Natural killer cell treated with Interleukin-12 subunit alpha and Interleukin-12 subunit beta and Interleukin-15 and Interleukin-18, amount 100 ng/mL, for 72 hours (primary cell): ENCODE measurements around the gene MACF1. TPM values are rescaled to one million over a fixed set of nuclear protein-coding genes. Genes with fewer than 3 reads are reported as not detected.

ENCODE experiments used
- ATAC-seq, 2 donors: fragments of 150-1000 bp; cut with Tn5 transposase in 1 of 2; sonication (Bioruptor Pico), chemical (Tn5 transposase) in 1 of 2; 2 replicates each; pipeline ENCODE4 v1.10.0; 2021
- DNase-seq: peaks from one replicate; pipeline ENCODE4 v3.0.0; 2022; ENCODE audit warnings: low spot score
- H3K27ac Mint-ChIP-seq, 2 donors: 1 replicate in 1 of 2; 2 replicates in 1 of 2; pipeline ENCODE4 v1.8.0; 2022; ENCODE audit warnings: mixed read lengths in 2 of 2, mild to moderate bottlenecking in 1 of 2, moderate library complexity in 1 of 2
- H3K27me3 Mint-ChIP-seq, 2 donors: 1 replicate in 1 of 2; 2 replicates in 1 of 2; pipeline ENCODE4 v1.8.0; 2022; ENCODE audit warnings: mixed read lengths in 2 of 2
- H3K36me3 Mint-ChIP-seq: one replicate; pipeline ENCODE4 v1.8.0; 2022; ENCODE audit warnings: mixed read lengths
- H3K4me1 Mint-ChIP-seq, 2 donors: 1 replicate in 1 of 2; 2 replicates in 1 of 2; pipeline ENCODE4 v1.8.0; 2022; ENCODE audit warnings: low read depth in 2 of 2, mixed read lengths in 2 of 2, mild to moderate bottlenecking in 1 of 2
- H3K4me3 Mint-ChIP-seq: one replicate; pipeline ENCODE4 v1.8.0; 2022; ENCODE audit warnings: mixed read lengths
- H3K9me3 Mint-ChIP-seq: 2 replicates; pipeline ENCODE4 v1.8.0; 2022; ENCODE audit warnings: mixed read lengths
- total RNA-seq, 2 donors: library from RNA; stranded (reverse); gene quantifications; one replicate each; pipeline ENCODE4 v1.2.3, GENCODE V29; 2022

MACF1 gene
- total RNA-seq, 2 donors from 2014 or later: 370 to 514 TPM

DNA sequence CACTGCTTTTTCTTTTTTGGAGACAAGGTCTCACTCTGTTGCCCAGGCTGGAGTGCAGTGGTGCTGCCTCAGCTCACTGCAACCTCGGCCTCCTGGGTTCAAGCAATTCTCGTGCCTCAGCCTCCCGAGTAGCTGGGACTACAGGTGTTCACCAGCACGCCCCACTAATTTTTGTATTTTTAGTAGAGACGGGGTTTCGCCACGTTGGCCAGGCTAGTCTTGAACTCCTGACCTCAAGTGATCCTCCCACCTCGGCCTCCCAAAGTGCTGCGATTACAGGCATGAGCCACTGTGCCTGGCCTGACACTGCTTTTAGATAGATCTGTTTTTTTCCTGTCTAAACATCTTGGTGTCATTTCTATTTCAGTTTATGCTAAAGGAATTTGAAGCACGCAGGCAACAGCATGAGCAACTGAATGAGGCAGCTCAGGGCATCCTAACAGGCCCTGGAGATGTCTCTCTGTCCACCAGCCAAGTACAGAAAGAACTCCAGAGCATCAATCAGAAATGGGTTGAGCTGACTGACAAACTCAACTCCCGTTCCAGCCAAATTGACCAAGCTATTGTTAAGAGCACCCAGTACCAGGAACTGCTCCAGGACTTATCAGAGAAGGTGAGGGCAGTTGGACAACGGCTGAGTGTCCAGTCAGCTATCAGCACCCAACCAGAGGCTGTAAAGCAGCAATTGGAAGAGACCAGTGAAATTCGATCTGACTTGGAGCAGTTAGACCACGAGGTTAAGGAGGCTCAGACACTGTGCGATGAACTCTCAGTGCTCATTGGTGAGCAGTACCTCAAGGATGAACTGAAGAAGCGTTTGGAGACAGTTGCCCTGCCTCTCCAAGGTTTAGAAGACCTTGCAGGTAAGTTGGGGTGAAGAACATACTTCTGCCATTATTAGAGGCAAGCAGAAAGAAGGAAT, 180.8 kb downstream of the MACF1 start:
- H3K4me3 Mint-ChIP-seq: no peak overlapping the region
- H3K27ac Mint-ChIP-seq: no peak overlapping the region
- H3K4me1 Mint-ChIP-seq: peaks cover 10 to 11% of the 10 kb centered on the region in 2 donors
- H3K36me3 Mint-ChIP-seq: peaks cover 23% of the 10 kb centered on the region
- ATAC-seq (no peak), DNase-seq (no peak)
- no peaks in the 10 kb centered on the region for H3K9me3 Mint-ChIP-seq
- no peaks in the 10 kb centered on the region for H3K27me3 Mint-ChIP-seq

DNA sequence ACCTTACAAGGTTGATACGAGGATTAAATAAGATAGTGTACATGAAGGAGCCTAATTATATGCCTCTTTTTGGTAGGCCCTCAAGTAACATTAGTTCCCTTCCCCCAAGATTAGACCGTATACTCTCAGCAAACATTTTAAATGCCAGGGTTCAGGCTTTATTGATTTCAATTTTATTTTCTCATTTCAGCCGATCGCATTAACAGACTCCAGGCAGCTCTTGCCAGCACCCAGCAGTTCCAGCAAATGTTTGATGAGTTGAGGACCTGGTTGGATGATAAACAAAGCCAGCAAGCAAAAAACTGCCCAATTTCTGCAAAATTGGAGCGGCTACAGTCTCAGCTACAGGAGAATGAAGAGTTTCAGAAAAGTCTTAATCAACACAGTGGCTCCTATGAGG, 182.5 kb downstream of the MACF1 start:
- Mint-ChIP-seq H3K27me3 (no peaks in the 10 kb centered on the region), H3K4me1 (peaks cover 18 to 21% of the 10 kb centered on the region in 2 donors), H3K27ac (peak overlapping the region; percentile 2 to 40), H3K4me3 (no peak overlapping the region), H3K9me3 (no peaks in the 10 kb centered on the region), H3K36me3 (peaks cover 30% of the 10 kb centered on the region)
- no peak for DNase-seq
- ATAC-seq: no peak

DNA sequence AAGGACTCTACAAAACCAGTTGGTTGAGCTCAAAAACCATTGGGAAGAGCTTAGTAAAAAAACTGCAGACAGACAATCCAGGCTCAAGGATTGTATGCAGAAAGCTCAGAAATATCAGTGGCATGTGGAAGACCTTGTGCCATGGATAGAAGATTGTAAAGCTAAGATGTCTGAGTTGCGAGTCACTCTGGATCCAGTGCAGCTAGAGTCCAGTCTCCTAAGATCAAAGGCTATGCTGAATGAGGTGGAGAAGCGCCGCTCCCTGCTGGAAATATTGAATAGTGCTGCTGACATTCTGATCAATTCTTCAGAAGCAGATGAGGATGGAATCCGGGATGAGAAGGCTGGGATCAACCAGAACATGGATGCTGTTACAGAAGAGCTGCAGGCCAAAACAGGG, 183.0 kb downstream of the MACF1 start:
- H3K4me1 Mint-ChIP-seq: peaks cover 22 to 23% of the 10 kb centered on the region in 2 donors
- H3K36me3 Mint-ChIP-seq: peaks cover 32% of the 10 kb centered on the region
- ATAC-seq: no peak
- no peaks in the 10 kb centered on the region for H3K27me3 Mint-ChIP-seq
- H3K27ac Mint-ChIP-seq: peak overlapping the region; percentile 2 to 40
- H3K9me3 Mint-ChIP-seq: no peaks in the 10 kb centered on the region
- DNase-seq: no peak
- no peak overlapping the region for H3K4me3 Mint-ChIP-seq

DNA sequence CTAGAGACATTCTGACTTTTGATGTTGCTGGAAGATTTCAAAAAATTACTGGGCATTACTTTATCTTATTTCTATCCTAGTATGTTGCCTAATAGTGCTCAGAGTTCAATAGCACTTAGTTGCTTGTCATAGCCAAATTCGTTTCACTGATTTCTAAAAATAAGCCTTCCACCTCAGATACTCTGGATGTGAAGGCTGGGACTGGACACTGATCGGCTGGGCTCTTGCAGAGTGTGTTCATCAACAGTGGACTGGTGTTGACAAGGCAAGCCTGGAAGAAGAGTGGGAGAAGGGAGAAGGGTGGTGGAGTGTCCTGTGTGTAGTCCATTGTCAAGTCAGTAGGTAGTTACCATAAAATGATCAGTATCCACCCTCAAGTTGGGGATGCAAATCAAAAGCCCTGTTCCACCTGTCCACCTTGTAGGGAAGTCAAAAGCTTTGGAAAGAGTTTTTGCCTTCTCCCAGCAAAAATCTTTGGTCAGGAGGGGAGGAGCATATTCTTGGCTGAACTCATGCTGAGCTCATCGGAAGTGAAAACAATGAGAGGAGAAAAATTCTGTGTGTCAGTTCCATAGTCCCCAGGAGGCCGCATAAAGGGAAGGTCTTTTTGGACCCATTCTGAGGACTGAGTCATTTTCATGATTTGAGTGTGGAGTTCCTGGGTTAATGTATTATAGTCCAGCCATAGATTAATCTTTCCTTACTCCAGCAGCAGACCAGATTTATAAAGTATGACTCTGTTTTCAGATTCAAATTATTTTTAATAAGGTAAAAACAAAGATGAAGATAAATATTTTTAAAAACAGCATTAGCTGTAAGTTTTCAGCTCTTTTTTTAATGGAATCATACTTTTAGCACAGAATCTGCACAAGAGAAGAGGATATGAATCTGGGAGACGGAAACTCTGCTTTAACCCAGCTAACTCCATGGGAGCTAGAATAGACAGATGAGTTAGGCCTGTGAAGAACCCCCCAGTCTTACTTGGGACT, 187.5 kb downstream of the MACF1 start:
- H3K4me3 Mint-ChIP-seq: peak overlapping the region; percentile 41
- peaks cover 50 to 62% of the 10 kb centered on the region in 2 donors for H3K4me1 Mint-ChIP-seq
- H3K9me3 Mint-ChIP-seq: no peaks in the 10 kb centered on the region
- peaks cover 28% of the 10 kb centered on the region for H3K36me3 Mint-ChIP-seq
- DNase-seq: no peak
- no peaks in the 10 kb centered on the region for H3K27me3 Mint-ChIP-seq
- ATAC-seq: peak in 1 of 2 donors; percentile 71
- H3K27ac Mint-ChIP-seq: peak overlapping the region; percentile 68

DNA sequence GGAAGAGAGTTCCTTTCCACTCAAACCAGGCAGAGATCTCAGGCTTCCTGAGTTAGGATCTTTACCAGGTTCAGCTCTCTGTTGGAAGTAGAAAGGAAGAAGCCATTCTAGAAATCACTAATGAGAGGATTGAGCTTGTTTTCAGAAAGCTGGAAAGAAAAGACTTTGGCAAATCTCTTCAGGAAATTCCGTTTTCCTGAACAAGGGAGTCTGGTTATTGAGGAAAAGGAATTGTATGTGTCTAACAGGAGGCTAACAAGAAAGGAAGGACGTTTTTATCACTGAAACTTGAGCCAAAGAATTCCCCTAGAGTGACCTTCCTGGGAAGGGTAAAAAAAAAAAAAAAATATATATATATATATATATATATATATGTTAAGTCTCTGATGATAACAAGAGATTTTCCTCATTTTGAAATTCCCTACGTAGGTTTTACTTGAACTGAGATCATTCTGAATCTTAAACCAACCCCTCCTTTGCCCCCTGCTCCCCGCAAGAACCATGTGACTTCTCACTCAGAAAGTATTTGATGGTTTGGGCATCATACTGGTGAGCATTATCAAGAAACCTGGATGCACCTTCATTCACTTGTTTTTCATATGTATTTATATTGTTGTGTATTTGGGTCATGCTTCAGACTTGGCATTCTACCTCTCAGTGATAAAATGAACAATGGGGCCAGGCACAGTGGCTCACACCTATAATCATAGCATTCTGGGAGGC, 188.5 kb downstream of the MACF1 start:
- no peak for ATAC-seq
- no peak overlapping the region for H3K4me3 Mint-ChIP-seq
- H3K27ac Mint-ChIP-seq: peak overlapping the region; percentile 68
- no peaks in the 10 kb centered on the region for H3K27me3 Mint-ChIP-seq
- peaks cover 51 to 64% of the 10 kb centered on the region in 2 donors for H3K4me1 Mint-ChIP-seq
- peaks cover 19% of the 10 kb centered on the region for H3K36me3 Mint-ChIP-seq
- H3K9me3 Mint-ChIP-seq: no peaks in the 10 kb centered on the region
- DNase-seq: no peak

DNA sequence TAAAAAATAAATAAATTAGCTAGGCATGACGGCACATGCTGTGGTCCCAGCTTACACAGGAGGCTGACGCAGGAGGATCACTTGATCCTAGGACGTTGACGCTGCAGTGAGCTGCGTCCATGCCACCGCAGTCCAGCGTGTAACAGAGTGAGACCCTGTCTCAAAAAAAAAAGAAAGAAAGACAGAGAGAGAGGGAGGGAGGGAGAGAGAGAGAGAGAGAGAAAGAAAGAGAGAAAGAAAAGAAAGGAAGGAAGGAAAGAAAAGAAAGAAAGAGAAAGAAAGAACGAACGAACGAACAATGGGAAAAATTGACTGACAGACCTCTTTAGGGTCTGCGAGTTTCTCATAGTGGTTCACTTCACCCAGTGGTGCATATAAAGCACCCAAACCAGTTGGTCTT, 189.2 kb downstream of the MACF1 start:
- H3K36me3 Mint-ChIP-seq: peaks cover 14% of the 10 kb centered on the region
- peaks cover 57 to 67% of the 10 kb centered on the region in 2 donors for H3K4me1 Mint-ChIP-seq
- no peaks in the 10 kb centered on the region for H3K27me3 Mint-ChIP-seq

DNA sequence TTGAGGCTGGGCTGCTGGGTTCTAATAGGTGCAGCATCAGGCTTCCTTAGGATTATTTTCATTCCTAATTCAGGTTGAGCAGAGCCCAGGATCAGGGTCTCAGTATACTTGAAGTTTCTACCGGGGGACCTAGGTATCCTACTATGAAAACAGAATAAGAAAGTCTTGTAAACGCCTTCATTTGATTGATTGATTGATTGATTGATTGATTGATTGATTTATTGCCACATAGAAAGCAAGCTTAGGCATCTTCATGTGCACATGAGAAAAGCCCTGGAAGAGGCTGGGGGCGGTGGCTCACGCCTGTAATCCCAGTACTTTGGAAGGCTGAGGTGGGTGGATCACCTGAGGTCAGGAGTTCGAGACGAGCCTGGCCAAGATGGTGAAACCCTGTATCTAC, 189.6 kb downstream of the MACF1 start:
- ATAC-seq (no peak), DNase-seq (no peak)
- no peak overlapping the region for H3K4me3 Mint-ChIP-seq
- peaks cover 14% of the 10 kb centered on the region for H3K36me3 Mint-ChIP-seq
- H3K9me3 Mint-ChIP-seq: no peaks in the 10 kb centered on the region
- no peaks in the 10 kb centered on the region for H3K27me3 Mint-ChIP-seq
- H3K4me1 Mint-ChIP-seq: peaks cover 61 to 71% of the 10 kb centered on the region in 2 donors
- H3K27ac Mint-ChIP-seq: peak overlapping the region; percentile 45 to 57

More for the DNA sequence above, 189.2 kb downstream of the MACF1 start:
- Mint-ChIP-seq H3K9me3 (no peaks in the 10 kb centered on the region), H3K4me3 (no peak overlapping the region), H3K27ac (peak overlapping the region; percentile 57 to 68)
- DNase-seq: no peak
- no peak for ATAC-seq

DNA sequence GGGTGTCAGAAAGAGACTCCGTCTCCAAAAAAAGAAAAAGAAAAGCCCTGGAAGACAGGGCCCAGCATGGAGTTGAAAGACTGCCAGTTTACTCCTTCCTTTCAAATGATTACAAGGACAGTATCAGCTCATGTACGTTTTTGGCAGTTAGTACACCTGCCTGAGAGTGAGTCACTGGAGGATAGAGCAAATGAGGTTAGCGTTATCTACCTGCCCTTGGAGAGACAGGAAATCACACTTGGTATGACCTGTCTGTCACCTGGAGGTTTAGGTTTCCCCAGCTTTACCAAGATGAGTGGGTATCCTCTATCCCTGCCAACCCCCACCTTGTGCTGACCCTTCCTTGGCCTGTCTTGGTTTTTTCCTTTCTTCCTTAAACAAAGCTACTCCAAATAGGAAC, 190.1 kb downstream of the MACF1 start:
- Mint-ChIP-seq H3K4me1 (peaks cover 64 to 75% of the 10 kb centered on the region in 2 donors), H3K27me3 (no peaks in the 10 kb centered on the region), H3K27ac (peak overlapping the region; percentile 45 to 57), H3K9me3 (no peaks in the 10 kb centered on the region), H3K4me3 (no peak overlapping the region), H3K36me3 (peaks cover 14% of the 10 kb centered on the region)
- ATAC-seq: no peak
- no peak for DNase-seq

DNA sequence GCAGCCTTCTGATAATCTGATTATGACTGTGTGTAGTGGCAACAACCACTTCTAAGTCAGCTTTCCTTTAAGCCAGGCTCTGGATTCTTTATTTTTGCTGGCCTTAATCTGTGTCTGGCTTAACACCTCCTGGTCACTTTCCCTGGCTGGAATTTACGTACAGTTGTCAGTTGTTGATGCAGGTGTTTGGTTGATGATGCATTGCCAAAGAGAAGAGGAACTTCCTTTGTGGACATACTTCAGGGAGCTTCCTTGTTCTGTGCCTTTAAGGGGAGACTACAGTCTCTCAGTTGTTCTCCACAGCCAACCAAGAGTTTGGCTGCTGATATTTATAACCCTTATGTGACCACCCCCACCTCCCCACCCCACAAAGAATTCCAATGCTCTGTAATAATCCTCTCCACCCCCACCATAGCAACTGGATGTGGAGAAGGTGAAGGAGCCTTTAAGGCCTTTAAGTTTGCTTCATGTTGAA, 190.9 kb downstream of the MACF1 start:
- Mint-ChIP-seq H3K27me3 (no peaks in the 10 kb centered on the region), H3K27ac (peak overlapping the region; percentile 14 to 65), H3K4me3 (no peak overlapping the region), H3K36me3 (peaks cover 14% of the 10 kb centered on the region), H3K9me3 (no peaks in the 10 kb centered on the region), H3K4me1 (peaks cover 64 to 81% of the 10 kb centered on the region in 2 donors)
- DNase-seq: no peak
- no peak for ATAC-seq

DNA sequence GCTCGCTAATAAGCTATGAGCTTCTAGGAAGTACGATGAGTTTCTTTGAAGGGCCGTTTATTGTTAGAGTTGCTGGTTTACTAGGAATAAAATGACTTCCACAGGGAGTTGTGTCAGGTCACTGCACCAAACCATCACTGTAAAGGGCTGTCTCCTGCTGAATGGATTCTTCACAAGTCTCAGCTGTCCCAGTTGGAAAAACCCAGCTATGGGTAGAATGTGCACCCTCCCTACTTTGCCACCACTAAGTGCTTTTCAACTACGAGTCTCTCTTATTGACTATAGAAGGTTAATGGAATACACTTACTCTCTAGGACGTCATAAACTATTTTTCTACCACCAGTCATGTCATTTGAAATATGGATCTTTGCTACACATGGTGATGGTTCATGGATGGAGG, 192.2 kb downstream of the MACF1 start:
- H3K27ac Mint-ChIP-seq: peak overlapping the region in 1 of 2 donors; percentile 60
- H3K36me3 Mint-ChIP-seq: peaks cover 10% of the 10 kb centered on the region
- ATAC-seq (no peak), DNase-seq (no peak)
- no peaks in the 10 kb centered on the region for H3K9me3 Mint-ChIP-seq
- no peak overlapping the region for H3K4me3 Mint-ChIP-seq
- peaks cover 58 to 77% of the 10 kb centered on the region in 2 donors for H3K4me1 Mint-ChIP-seq
- H3K27me3 Mint-ChIP-seq: no peaks in the 10 kb centered on the region

DNA sequence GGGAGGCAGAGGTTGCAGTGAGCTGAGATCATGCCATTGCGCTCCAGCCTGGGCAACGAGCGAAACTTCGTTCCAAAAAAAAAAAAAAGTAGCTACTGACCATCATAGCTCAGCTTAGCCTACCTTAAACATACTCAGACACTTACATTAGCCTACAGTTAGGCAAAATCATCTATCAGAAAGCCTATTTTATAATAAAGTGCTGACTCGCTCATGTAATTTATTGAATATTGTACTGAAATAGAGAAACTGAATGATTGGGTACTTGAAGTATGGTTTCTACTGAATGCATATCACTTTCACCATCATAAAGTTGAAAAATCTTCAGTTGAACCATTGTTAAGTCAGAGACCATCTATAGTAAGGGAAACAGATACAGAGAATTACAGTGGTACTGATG, 193.0 kb downstream of the MACF1 start:
- DNase-seq: no peak
- peak overlapping the region; percentile 78 to 85 for H3K27ac Mint-ChIP-seq

DNA sequence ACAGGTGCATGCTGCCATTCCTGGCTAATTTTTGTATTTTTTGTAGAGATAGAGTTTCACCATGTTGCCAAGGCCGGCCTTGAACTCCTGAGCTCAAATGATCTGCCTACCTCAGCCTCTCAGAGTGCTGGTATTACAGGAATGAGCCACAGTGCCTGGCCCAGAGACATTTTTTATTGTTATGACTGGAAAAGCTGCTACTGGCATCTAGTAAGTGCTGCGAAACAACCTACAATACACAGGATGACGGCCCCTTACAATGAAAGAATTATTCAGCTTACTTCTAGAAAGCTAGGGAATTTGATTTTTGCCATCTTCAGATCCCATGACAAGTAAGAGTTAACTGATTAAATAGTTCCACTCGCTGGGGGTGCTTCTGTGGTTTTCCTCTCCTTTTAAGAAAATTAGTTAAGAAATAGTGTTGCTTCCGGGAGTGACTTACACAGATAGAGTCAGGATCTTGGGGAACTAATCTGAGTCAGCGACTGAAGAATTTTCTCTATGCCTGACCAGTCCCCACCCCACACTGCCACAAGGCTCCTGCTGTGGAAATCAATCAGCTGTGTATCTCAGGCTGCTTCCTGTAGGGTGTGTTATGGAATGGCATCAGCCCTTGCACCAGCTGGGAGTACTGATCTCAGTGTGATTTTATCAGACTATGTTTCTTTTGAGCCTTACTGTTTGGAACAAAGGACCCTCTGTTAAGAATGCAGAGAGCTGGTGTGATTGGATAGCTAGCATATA, 194.0 kb downstream of the MACF1 start:
- H3K27ac Mint-ChIP-seq: peak overlapping the region; percentile 78 to 85
- DNase-seq (no peak), ATAC-seq (peak; percentile 90)
- no peaks in the 10 kb centered on the region for H3K27me3 Mint-ChIP-seq
- no peaks in the 10 kb centered on the region for H3K9me3 Mint-ChIP-seq
- H3K4me3 Mint-ChIP-seq: peak overlapping the region; percentile 59
- H3K36me3 Mint-ChIP-seq: no peaks in the 10 kb centered on the region
- H3K4me1 Mint-ChIP-seq: peaks cover 51 to 67% of the 10 kb centered on the region in 2 donors

More for the DNA sequence above, 193.0 kb downstream of the MACF1 start:
- H3K4me1 Mint-ChIP-seq: peaks cover 53 to 69% of the 10 kb centered on the region in 2 donors
- no peaks in the 10 kb centered on the region for H3K9me3 Mint-ChIP-seq
- peaks cover 5% of the 10 kb centered on the region for H3K36me3 Mint-ChIP-seq
- ATAC-seq: no peak
- H3K4me3 Mint-ChIP-seq: no peak overlapping the region
- no peaks in the 10 kb centered on the region for H3K27me3 Mint-ChIP-seq
